ENCODE results near the gene SC5D.

Gene SC5D

GRCh38 chr11:121295246-121296029 lies 2.9 kb downstream of the SC5D start:
- no peak for DNase-seq

GRCh38 chr11:121297872-121298271 lies 5.3 kb downstream of the SC5D start:
- DNase-seq: no peak

- no peak for DNase-seq
These were observed 6.2 kb downstream of the SC5D start for GRCh38 chr11:121298774-121299173.

- DNase-seq: no peak
These were observed 6.8 kb downstream of the SC5D start for GRCh38 chr11:121299417-121299816.

GRCh38 chr11:121300313-121300971 lies 7.9 kb downstream of the SC5D start:
- peak; percentile 73 for DNase-seq

- no peak for DNase-seq
These were observed 8.6 kb downstream of the SC5D start for GRCh38 chr11:121300972-121301699.

GRCh38 chr11:121304759-121305158 lies 12.2 kb downstream of the SC5D start:
- no peak for DNase-seq

GRCh38 chr11:121308816-121309215 lies 16.2 kb downstream of the SC5D start:
- DNase-seq: no peak

- no peak for DNase-seq
These were observed 17.1 kb downstream of the SC5D start for GRCh38 chr11:121309688-121310087.

- DNase-seq: no peak
These were observed 18.3 kb downstream of the SC5D start for GRCh38 chr11:121310908-121311307.

- DNase-seq: no peak
These were observed 18.8 kb downstream of the SC5D start for GRCh38 chr11:121311373-121311772.

- DNase-seq: no peak
These were observed 19.9 kb downstream of the SC5D start for GRCh38 chr11:121312483-121312882.

GRCh38 chr11:121318848-121319834 lies 26.6 kb downstream of the SC5D start:
- DNase-seq: peak; percentile 63

- DNase-seq: peak; percentile 18
These were observed 29.2 kb downstream of the SC5D start for GRCh38 chr11:121321614-121322243.

- DNase-seq: no peak
These were observed 30.6 kb downstream of the SC5D start for GRCh38 chr11:121323046-121323607.

- no peak for DNase-seq
These were observed 33.7 kb downstream of the SC5D start for GRCh38 chr11:121326230-121326629.

GRCh38 chr11:121327553-121327952 lies 35.0 kb downstream of the SC5D start:
- no peak for DNase-seq

- no peak for DNase-seq
These were observed 35.8 kb downstream of the SC5D start for GRCh38 chr11:121328176-121328966.

- DNase-seq: no peak
These were observed 36.6 kb downstream of the SC5D start for GRCh38 chr11:121328967-121329679.

- no peak for DNase-seq
These were observed 37.3 kb downstream of the SC5D start for GRCh38 chr11:121329781-121330395.
